GM12878 (cell line): ENCODE data around the gene TRIM38.

Source experiments
- ATF2 ChIP-seq: IDR thresholded peaks from 2 replicates; pipeline ENCODE4 v1.6.1; 2012; ENCODE audit warnings: low read length, inconsistent platforms
- ATF7 ChIP-seq: fragments of 450-650 bp; IDR thresholded peaks from 2 replicates; pipeline ENCODE4 v1.6.1; 2016; ENCODE audit warnings: low read depth, mild to moderate bottlenecking
- CHD4 ChIP-seq: fragments of 200-600 bp; sonication (generic); IDR thresholded peaks from 2 replicates; pipeline ENCODE4 v1.6.1; 2016; ENCODE audit warnings: mild to moderate bottlenecking
- CTCF ChIP-seq, 3 experiments: IDR thresholded peaks in 2 of 3; conservative IDR thresholded peaks in 1 of 3; 2 replicates each; pipeline ENCODE4 v1.5.1; 2011; ENCODE audit warnings: low read depth in 3 of 3, low read length in 3 of 3, mild to moderate bottlenecking in 3 of 3, control low read depth in 2 of 3, moderate library complexity in 2 of 3, inconsistent platforms in 1 of 3, mixed read lengths in 1 of 3; ENCODE audit not compliant: control insufficient read depth in 2 of 3, insufficient read depth in 1 of 3; ENCODE audit errors: extremely low read depth in 1 of 3
- EP300 ChIP-seq, 2 experiments: fragments of 150-350 bp in 1 of 2; IDR thresholded peaks; 2 replicates each; pipeline ENCODE4 v1.6.1; 2011 to 2012; ENCODE audit warnings: low read depth in 2 of 2, low read length in 2 of 2, borderline replicate concordance in 1 of 2, improper control_type of control experiment in 1 of 2, inconsistent platforms in 1 of 2; ENCODE audit not compliant: control insufficient read depth in 1 of 2
- GABPA ChIP-seq: IDR thresholded peaks from 2 replicates; pipeline ENCODE4 v1.6.1; 2014; ENCODE audit warnings: antibody characterized with exemption, low read depth, mild to moderate bottlenecking, inconsistent platforms
- POLR2A ChIP-seq: IDR thresholded peaks from 2 replicates; pipeline ENCODE4 v1.6.1; 2011; ENCODE audit warnings: low read depth, mild to moderate bottlenecking, low read length
- RFX5 ChIP-seq: IDR thresholded peaks from 2 replicates; pipeline ENCODE4 v1.6.1; 2011; ENCODE audit warnings: low read depth, low read length, improper control_type of control experiment
- SIN3A ChIP-seq: IDR thresholded peaks from 2 replicates; pipeline ENCODE4 v1.6.1; 2012; ENCODE audit warnings: low read depth, low read length, improper control_type of control experiment
- SP1 ChIP-seq: IDR thresholded peaks from one replicate; pipeline ENCODE4 v1.6.1; 2011; ENCODE audit warnings: low read depth, low read length
- SREBF2 ChIP-seq: IDR thresholded peaks from 2 replicates; pipeline ENCODE4 v1.6.1; 2012; ENCODE audit warnings: mild to moderate bottlenecking, low read length
- SRF ChIP-seq, 2 experiments: IDR thresholded peaks; 2 replicates each; pipeline ENCODE4 v1.6.1; 2011; ENCODE audit warnings: low read depth in 2 of 2, low read length in 2 of 2, mild to moderate bottlenecking in 1 of 2, moderate library complexity in 1 of 2
- TCF12 ChIP-seq: IDR thresholded peaks from 2 replicates; pipeline ENCODE4 v1.6.1; 2011; ENCODE audit warnings: low read depth, mild to moderate bottlenecking, low read length
- YY1 ChIP-seq: IDR thresholded peaks from 2 replicates; pipeline ENCODE4 v1.6.1; 2011; ENCODE audit warnings: low read depth, mild to moderate bottlenecking, low read length

GRCh38 chr6:26022737-26023136 lies 60.1 kb downstream of the TRIM38 start:
- no peak for TF ChIP-seq POLR2A
- no peak for TF ChIP-seq CHD4
- TF ChIP-seq YY1, result no peak
- TF ChIP-seq SRF (IDR thresholded peaks at IDR 0.05; ENCODE audit: low read depth in 2 of 2, low read length in 2 of 2), result no peak
- TF ChIP-seq SREBF2, result no peak
- no peak for TF ChIP-seq TCF12
- TF ChIP-seq SIN3A, result no peak
- TF ChIP-seq ATF7, result no peak
- TF ChIP-seq ATF2, result no peak
- no peak for TF ChIP-seq CTCF (IDR thresholded peaks at IDR 0.05 in 2 of 3, conservative IDR thresholded peaks at IDR 0.05 in 1 of 3; ENCODE audit: control insufficient read depth in 2 of 3, extremely low read depth in 1 of 3, insufficient read depth in 1 of 3, low read depth in 3 of 3, low read length in 3 of 3)
- no peak for TF ChIP-seq RFX5
- no peak for TF ChIP-seq EP300 (IDR thresholded peaks at IDR 0.05; ENCODE audit: borderline replicate concordance in 1 of 2, control insufficient read depth in 1 of 2, low read depth in 2 of 2, low read length in 2 of 2)
- TF ChIP-seq GABPA, result no peak
- no peak for TF ChIP-seq SP1
